Activated naive CD4-positive, alpha-beta T cell treated with anti-CD3 and anti-CD28 coated beads, Interleukin-2, amount 50 U/mL, for 72 hours (primary cell): ENCODE data around the gene ARVCF. TPM values are rescaled to one million over a fixed set of nuclear protein-coding genes. Genes with fewer than 3 reads are reported as not detected.

Experiments used
- ATAC-seq, 2 donors: fragments of 150-1000 bp; cut with Tn5 transposase; 2 replicates each; pipeline ENCODE4 v1.10.0; 2021; ENCODE audit warnings: mild to moderate bottlenecking in 2 of 2, moderate library complexity in 2 of 2
- DNase-seq, 2 donors: peaks; one replicate each; pipeline ENCODE4 v3.0.0; 2021 to 2022; ENCODE audit warnings: low spot score in 2 of 2
- H3K27ac Mint-ChIP-seq, 2 donors: one replicate each; pipeline ENCODE4 v1.8.0; 2022; ENCODE audit warnings: mild to moderate bottlenecking in 2 of 2, mixed read lengths in 2 of 2
- H3K36me3 Mint-ChIP-seq, 2 donors: one replicate each; pipeline ENCODE4 v1.8.0; 2022; ENCODE audit warnings: mixed read lengths in 2 of 2
- H3K9me3 Mint-ChIP-seq, 2 donors: one replicate each; pipeline ENCODE4 v1.8.0; 2022; ENCODE audit warnings: mixed read lengths in 2 of 2
- total RNA-seq, 2 donors: library from RNA; stranded (reverse); gene quantifications; one replicate each; pipeline ENCODE4 v1.2.3, GENCODE V29; 2022

The ARVCF gene
- total RNA-seq, 2 donors from 2014 or later, result 1.9 to 4.3 TPM

DNA sequence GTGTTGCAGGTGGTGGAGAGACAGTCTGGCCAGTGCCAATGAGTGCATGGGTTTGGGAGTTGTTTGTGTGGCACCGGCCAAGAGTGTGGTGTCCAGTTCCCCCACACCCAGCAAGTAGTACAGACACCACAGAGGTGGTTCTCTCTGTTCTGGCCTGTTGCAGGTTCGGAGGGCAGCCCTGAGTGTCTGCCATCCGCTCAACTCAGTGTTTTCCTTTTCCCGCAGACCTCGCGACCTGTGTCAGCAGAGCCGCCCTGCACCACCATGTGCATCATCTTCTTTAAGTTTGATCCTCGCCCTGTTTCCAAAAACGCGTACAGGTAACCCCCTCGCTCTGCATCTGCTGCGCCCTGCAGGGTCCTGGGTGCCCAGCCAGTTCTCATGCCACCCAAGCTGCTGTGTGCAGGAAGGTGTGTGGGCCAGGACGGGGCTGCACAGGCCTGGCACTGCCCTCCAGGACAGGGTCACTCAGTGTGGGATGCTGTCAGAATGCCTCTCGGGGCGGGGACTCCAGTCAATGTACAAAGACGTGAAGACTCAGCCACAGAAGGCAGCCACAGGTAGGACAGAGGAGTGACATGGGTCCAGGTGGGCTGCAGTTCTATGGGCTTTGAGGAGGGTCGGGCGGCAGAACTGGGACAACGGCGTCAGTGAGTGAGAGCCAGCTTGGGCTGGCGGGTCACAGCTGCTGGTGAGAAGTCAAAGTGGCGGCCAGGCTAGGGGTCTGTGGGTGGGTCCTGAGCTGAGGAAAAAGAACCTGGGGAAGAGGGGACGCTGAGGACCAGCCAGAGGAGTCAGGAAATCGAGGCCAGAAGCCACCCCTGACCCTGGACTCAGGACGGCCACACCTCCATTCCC is 20.1 kb upstream of the ARVCF start:
- ATAC-seq, result no peak
- peak overlapping the region; percentile 36 to 81 for H3K27ac Mint-ChIP-seq

DNA sequence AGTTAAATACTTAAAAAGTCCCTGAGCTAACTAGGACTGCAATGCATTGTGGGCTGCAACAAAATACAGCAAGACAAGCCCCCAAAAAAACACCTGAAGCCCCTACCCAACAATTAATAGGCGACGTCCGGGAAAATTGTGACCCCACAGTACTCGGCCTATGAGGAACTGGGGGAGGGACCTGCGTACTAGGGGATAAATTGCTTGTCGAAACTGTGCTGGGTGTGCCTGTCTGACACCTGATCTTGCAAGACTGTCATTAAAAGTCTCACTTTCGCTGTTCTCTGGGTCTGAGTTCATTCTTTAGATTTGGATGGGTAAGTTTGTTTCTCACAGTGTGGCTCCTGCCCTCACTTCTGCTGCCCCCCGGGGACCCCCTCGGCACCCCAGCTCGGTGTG is 19.5 kb upstream of the ARVCF start:
- ATAC-seq (no peak), DNase-seq (no peak)
- no peak overlapping the region for H3K27ac Mint-ChIP-seq
- H3K36me3 Mint-ChIP-seq, result no peaks in the 10 kb centered on the region
- H3K9me3 Mint-ChIP-seq, result no peaks in the 10 kb centered on the region

More for the DNA sequence above, 20.1 kb upstream of the ARVCF start:
- Mint-ChIP-seq H3K36me3 (no peaks in the 10 kb centered on the region), H3K9me3 (no peaks in the 10 kb centered on the region)
- no peak for DNase-seq

- Mint-ChIP-seq H3K27ac (peak overlapping the region in 1 of 2 donors; percentile 11), H3K36me3 (no peaks in the 10 kb centered on the region), H3K9me3 (no peaks in the 10 kb centered on the region)
- DNase-seq (no peak), ATAC-seq (no peak)
Measured at GRCh38 chr22:20035375-20036083, 18.9 kb upstream of the ARVCF start.

GRCh38 chr22:20034143-20034542 is 17.5 kb upstream of the ARVCF start:
- ATAC-seq (no peak), DNase-seq (no peak)
- Mint-ChIP-seq H3K36me3 (no peaks in the 10 kb centered on the region), H3K9me3 (no peaks in the 10 kb centered on the region), H3K27ac (peak overlapping the region in 1 of 2 donors; percentile 81)

DNA sequence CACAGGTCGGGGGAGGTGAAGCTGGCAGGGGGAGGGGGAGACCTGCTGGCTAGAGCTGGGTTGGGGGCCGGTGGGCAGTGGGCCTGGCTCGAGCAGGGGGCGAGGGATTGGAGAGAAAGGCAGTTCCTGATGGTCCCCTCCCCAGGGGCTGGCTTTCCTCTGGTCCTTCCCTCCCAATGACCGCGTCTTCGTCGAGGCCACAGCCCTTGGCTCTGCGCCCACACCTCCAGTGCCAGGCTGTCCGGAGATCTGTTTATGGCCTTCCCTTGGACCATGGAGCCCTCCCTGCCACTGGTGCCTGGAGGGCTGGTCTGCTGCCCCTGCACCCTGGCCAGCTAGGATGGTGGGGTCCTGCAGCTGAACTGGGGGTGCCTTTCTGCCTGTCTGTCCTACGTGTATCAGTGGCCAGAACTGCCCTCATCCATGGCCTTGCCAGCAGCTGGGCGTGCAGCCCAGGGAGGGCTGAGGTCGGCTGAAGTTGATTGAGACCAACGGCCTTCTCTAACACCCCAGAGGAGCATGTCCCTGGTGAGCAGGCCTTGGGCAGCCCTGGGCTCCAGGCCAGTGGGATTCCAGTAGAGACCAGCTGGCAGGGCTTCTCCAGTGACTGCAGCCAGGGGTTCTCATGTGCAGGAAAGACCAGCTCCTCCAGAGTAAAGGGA is 16.6 kb upstream of the ARVCF start:
- DNase-seq (no peak), ATAC-seq (no peak)
- H3K36me3 Mint-ChIP-seq, result no peaks in the 10 kb centered on the region
- H3K9me3 Mint-ChIP-seq, result no peaks in the 10 kb centered on the region
- H3K27ac Mint-ChIP-seq, result no peak overlapping the region

DNA sequence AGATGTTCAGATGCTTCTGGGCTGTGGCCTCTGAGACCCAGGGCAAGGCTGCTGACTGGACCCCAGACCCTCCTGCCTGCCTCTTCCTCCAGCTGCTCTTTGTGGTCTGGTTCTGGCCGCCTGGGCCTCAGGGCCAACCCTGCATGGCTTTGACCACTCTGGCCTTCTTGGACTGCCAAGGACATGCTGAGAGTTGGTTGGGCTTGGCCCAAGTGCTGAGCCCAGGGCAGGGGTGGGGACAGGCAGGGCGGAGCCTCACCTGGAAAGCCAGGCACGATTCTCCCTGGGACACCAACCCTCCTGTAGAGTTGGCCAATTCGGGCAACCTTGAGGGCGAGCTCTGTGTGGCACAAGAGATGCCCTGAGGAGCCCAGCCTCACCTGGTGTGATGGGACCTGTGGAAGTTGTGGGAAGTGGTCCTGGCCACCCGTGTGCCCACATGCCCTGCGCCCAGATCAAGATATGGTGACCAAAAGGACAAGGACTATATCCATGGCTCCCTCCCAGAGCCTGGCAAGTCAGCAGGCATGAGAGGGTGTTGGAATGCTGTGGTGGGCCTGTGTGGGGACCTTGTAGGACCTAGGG is 15.9 kb upstream of the ARVCF start:
- Mint-ChIP-seq H3K36me3 (no peaks in the 10 kb centered on the region), H3K27ac (peak overlapping the region in 1 of 2 donors; percentile 50), H3K9me3 (no peaks in the 10 kb centered on the region)
- ATAC-seq, result no peak
- DNase-seq, result no peak

- no peaks in the 10 kb centered on the region for H3K36me3 Mint-ChIP-seq
Measured at GRCh38 chr22:20031732-20032406, 15.2 kb upstream of the ARVCF start.

GRCh38 chr22:20029550-20030225 is 13.1 kb upstream of the ARVCF start:
- ATAC-seq, result no peak
- no peak for DNase-seq
- no peaks in the 10 kb centered on the region for H3K9me3 Mint-ChIP-seq
- no peaks in the 10 kb centered on the region for H3K36me3 Mint-ChIP-seq
- H3K27ac Mint-ChIP-seq, result no peak overlapping the region

More at GRCh38 chr22:20031732-20032406, 15.2 kb upstream of the ARVCF start:
- DNase-seq (no peak), ATAC-seq (no peak)
- peak overlapping the region in 1 of 2 donors; percentile 60 for H3K27ac Mint-ChIP-seq
- H3K9me3 Mint-ChIP-seq, result no peaks in the 10 kb centered on the region

DNA sequence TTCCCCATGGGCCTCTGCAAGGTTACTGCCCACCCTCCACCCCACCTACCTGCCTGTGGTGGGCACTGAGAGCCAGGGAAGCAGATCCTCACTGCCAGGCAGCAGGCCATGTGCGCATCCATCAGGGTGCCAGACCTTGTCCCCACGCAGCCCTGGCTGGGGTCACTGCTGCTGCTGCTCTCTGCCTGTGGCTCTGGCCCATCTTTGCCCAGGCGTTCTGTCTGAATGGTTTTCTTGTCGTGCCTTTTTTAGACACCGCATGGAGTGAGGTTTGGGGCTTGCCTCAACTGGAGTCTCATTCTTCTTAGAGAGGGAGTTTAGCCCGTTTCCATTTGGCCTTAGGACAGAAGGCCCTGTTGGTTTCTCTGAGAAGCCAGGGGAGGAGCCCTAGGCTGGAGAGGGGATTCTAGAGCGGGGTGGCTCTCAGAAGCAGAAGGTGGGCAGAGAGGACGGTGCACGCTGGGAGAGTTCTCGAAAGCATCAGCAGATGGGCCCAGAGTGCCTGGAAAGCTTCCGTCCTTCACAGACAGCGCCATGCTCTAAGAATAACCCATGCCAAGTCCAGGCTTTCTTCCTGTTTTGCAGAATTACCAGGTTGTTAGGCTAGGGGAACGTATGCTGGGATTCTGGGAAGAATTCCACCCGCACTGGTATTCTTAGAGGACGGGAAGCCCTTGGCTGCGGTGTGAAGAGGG is 12.4 kb upstream of the ARVCF start:
- H3K9me3 Mint-ChIP-seq, result no peaks in the 10 kb centered on the region
- H3K36me3 Mint-ChIP-seq, result no peaks in the 10 kb centered on the region
- H3K27ac Mint-ChIP-seq, result peak overlapping the region in 1 of 2 donors; percentile 27
- DNase-seq (no peak), ATAC-seq (no peak)

DNA sequence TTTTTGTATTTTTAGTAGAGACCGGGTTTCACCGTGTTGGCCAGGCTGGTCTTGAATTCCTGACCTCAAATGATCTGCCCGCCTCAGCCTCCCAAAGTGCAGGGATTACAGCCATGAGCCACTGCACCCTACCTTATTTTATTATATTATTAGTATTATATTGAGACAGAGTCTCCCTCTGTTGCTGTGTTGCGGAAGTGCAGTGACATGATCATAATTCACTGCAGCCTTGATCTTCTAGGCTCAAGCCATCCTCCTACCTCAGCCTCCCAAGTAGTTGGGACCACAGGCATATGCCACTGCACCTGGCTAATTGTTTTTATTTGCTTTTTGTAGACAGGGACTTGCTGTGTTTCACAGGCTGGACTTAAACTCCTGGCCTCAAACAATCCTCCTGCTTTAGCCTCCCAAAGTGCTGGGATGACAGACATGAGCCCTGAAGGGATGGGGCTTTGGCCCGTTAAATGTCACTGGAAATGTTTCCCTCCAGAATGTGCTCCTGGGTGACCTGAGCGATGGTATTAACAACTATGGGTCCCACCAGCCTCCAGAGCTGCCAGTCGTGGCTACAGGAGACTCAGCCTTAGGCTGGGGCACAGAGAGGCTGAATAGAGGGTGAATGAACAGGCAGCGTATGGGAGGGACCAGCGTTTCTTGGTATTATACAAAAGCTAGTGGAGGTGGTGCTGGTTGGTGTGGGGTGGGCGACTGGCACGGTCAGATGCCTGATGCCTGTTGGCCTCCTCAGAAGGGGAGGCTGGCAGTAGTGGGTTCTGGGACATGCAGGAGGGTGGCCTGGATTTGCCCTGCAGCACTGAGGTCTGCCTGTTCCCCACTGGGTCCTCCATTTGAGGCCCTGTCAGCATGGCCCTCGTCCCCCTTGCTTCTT is 11.6 kb upstream of the ARVCF start:
- Mint-ChIP-seq H3K36me3 (no peaks in the 10 kb centered on the region), H3K9me3 (no peaks in the 10 kb centered on the region), H3K27ac (peak overlapping the region in 1 of 2 donors; percentile 27)
- no peak for ATAC-seq
- DNase-seq, result no peak

GRCh38 chr22:20026996-20027601 is 10.5 kb upstream of the ARVCF start:
- peak overlapping the region in 1 of 2 donors; percentile 86 for H3K27ac Mint-ChIP-seq
- H3K36me3 Mint-ChIP-seq, result no peaks in the 10 kb centered on the region
- no peaks in the 10 kb centered on the region for H3K9me3 Mint-ChIP-seq
- no peak for ATAC-seq
- no peak for DNase-seq

- H3K36me3 Mint-ChIP-seq, result peaks cover 0 to 6% of the 10 kb centered on the region in 2 donors
- ATAC-seq, result no peak
- no peak for DNase-seq
- no peaks in the 10 kb centered on the region for H3K9me3 Mint-ChIP-seq
- no peak overlapping the region for H3K27ac Mint-ChIP-seq
Measured at GRCh38 chr22:20026204-20026908, 9.7 kb upstream of the ARVCF start.

GRCh38 chr22:20025401-20026203 is 9.0 kb upstream of the ARVCF start:
- peak overlapping the region in 1 of 2 donors; percentile 2 for H3K27ac Mint-ChIP-seq
- no peak for DNase-seq
- no peaks in the 10 kb centered on the region for H3K9me3 Mint-ChIP-seq
- H3K36me3 Mint-ChIP-seq, result peaks cover 0 to 10% of the 10 kb centered on the region in 2 donors
- ATAC-seq, result no peak
